Measurements from ENCODE around the gene OXNAD1. TPM values are rescaled to one million over a fixed set of nuclear protein-coding genes. Genes with fewer than 3 reads are reported as not detected.

The OXNAD1 gene
- polyA plus RNA-seq, 1 donor from 2014 or later, result 9.4 TPM

- H3K4me1 Mint-ChIP-seq, result peaks cover 7 to 13% (median 11%) of the 10 kb centered on the region in 3 donors
- H3K27me3 Mint-ChIP-seq, result peaks cover 19% of the 10 kb centered on the region
- no peak overlapping the region for H3K4me3 Mint-ChIP-seq
- no peak overlapping the region for H3K27ac Mint-ChIP-seq
- H3K9me3 Mint-ChIP-seq, result no peaks in the 10 kb centered on the region
- peaks cover 2% of the 10 kb centered on the region for H3K36me3 Mint-ChIP-seq
Measured at GRCh38 chr3:16253601-16254000, 11.4 kb upstream of the OXNAD1 start.

- Mint-ChIP-seq H3K27ac (no peak overlapping the region), H3K36me3 (peaks cover 2% of the 10 kb centered on the region), H3K27me3 (peaks cover 19% of the 10 kb centered on the region), H3K4me3 (no peak overlapping the region), H3K4me1 (peaks cover 7 to 13% (median 11%) of the 10 kb centered on the region in 3 donors), H3K9me3 (no peaks in the 10 kb centered on the region)
Measured at GRCh38 chr3:16254916-16255315, 10.1 kb upstream of the OXNAD1 start.

- H3K4me3 Mint-ChIP-seq, result no peak overlapping the region
- H3K9me3 Mint-ChIP-seq, result no peaks in the 10 kb centered on the region
- H3K36me3 Mint-ChIP-seq, result peaks cover 2% of the 10 kb centered on the region
- H3K27ac Mint-ChIP-seq, result no peak overlapping the region
- peaks cover 7 to 13% (median 11%) of the 10 kb centered on the region in 3 donors for H3K4me1 Mint-ChIP-seq
- peaks cover 19% of the 10 kb centered on the region for H3K27me3 Mint-ChIP-seq
Measured at GRCh38 chr3:16255326-16255725, 9.7 kb upstream of the OXNAD1 start.

- H3K4me1 Mint-ChIP-seq, result peaks cover 7 to 13% (median 11%) of the 10 kb centered on the region in 3 donors
- H3K27me3 Mint-ChIP-seq, result peaks cover 19% of the 10 kb centered on the region
- peaks cover 2% of the 10 kb centered on the region for H3K36me3 Mint-ChIP-seq
- H3K4me3 Mint-ChIP-seq, result no peak overlapping the region
- no peaks in the 10 kb centered on the region for H3K9me3 Mint-ChIP-seq
- no peak overlapping the region for H3K27ac Mint-ChIP-seq
Measured at GRCh38 chr3:16255726-16256125, 9.3 kb upstream of the OXNAD1 start.

- Mint-ChIP-seq H3K36me3 (peaks cover 2% of the 10 kb centered on the region), H3K9me3 (no peaks in the 10 kb centered on the region), H3K4me3 (no peak overlapping the region), H3K27me3 (peaks cover 12% of the 10 kb centered on the region), H3K27ac (no peak overlapping the region), H3K4me1 (peaks cover 6 to 9% (median 8%) of the 10 kb centered on the region in 3 donors)
Measured at GRCh38 chr3:16257309-16257708, 7.7 kb upstream of the OXNAD1 start.

GRCh38 chr3:16258177-16258576 is 6.8 kb upstream of the OXNAD1 start:
- H3K36me3 Mint-ChIP-seq, result peaks cover 2% of the 10 kb centered on the region
- H3K27me3 Mint-ChIP-seq, result peaks cover 5% of the 10 kb centered on the region
- no peak overlapping the region for H3K4me3 Mint-ChIP-seq
- H3K4me1 Mint-ChIP-seq, result no peaks in the 10 kb centered on the region
- no peaks in the 10 kb centered on the region for H3K9me3 Mint-ChIP-seq
- no peak overlapping the region for H3K27ac Mint-ChIP-seq

- Mint-ChIP-seq H3K27me3 (peaks cover under 1% of the 10 kb centered on the region), H3K9me3 (no peaks in the 10 kb centered on the region), H3K27ac (no peak overlapping the region), H3K36me3 (peaks cover 2% of the 10 kb centered on the region), H3K4me3 (no peak overlapping the region), H3K4me1 (peaks cover 0 to under 1% (median 0%) of the 10 kb centered on the region in 3 donors)
Measured at GRCh38 chr3:16258866-16259265, 6.1 kb upstream of the OXNAD1 start.

GRCh38 chr3:16260046-16260445 is 5.0 kb upstream of the OXNAD1 start:
- Mint-ChIP-seq H3K4me3 (no peak overlapping the region), H3K4me1 (peaks cover 3 to 10% (median 9%) of the 10 kb centered on the region in 3 donors), H3K27ac (no peak overlapping the region), H3K9me3 (no peaks in the 10 kb centered on the region), H3K36me3 (no peaks in the 10 kb centered on the region), H3K27me3 (no peaks in the 10 kb centered on the region)

GRCh38 chr3:16262174-16262573 is 2.8 kb upstream of the OXNAD1 start:
- H3K9me3 Mint-ChIP-seq, result no peaks in the 10 kb centered on the region
- H3K27me3 Mint-ChIP-seq, result no peaks in the 10 kb centered on the region
- H3K4me3 Mint-ChIP-seq, result no peak overlapping the region
- no peak overlapping the region for H3K27ac Mint-ChIP-seq
- peaks cover 7 to 23% (median 17%) of the 10 kb centered on the region in 3 donors for H3K4me1 Mint-ChIP-seq
- H3K36me3 Mint-ChIP-seq, result no peaks in the 10 kb centered on the region

- Mint-ChIP-seq H3K36me3 (no peaks in the 10 kb centered on the region), H3K4me1 (peaks cover 10 to 27% (median 17%) of the 10 kb centered on the region in 3 donors), H3K27me3 (no peaks in the 10 kb centered on the region)
Measured at GRCh38 chr3:16264174-16264707, 771 bp upstream of the OXNAD1 start.

GRCh38 chr3:16265455-16265786 is 409 bp downstream of the OXNAD1 start:
- Mint-ChIP-seq H3K4me3 (peak overlapping the region in 3 of 4 donors; percentile 99 to 100 (median 100)), H3K27ac (peak overlapping the region; percentile 94 to 100 (median 95)), H3K36me3 (peaks cover 3% of the 10 kb centered on the region), H3K9me3 (no peaks in the 10 kb centered on the region), H3K27me3 (no peaks in the 10 kb centered on the region), H3K4me1 (peaks cover 10 to 27% (median 17%) of the 10 kb centered on the region in 3 donors)

More at GRCh38 chr3:16264174-16264707, 771 bp upstream of the OXNAD1 start:
- no peaks in the 10 kb centered on the region for H3K9me3 Mint-ChIP-seq
- peak overlapping the region in 3 of 4 donors; percentile 99 to 100 (median 100) for H3K4me3 Mint-ChIP-seq
- H3K27ac Mint-ChIP-seq, result peak overlapping the region; percentile 94 to 100 (median 95)

- peak overlapping the region in 2 of 3 donors; percentile 46 to 63 for H3K27ac Mint-ChIP-seq
- peak overlapping the region in 3 of 4 donors; percentile 44 to 99 (median 68) for H3K4me3 Mint-ChIP-seq
- H3K9me3 Mint-ChIP-seq, result no peaks in the 10 kb centered on the region
- peaks cover 5% of the 10 kb centered on the region for H3K36me3 Mint-ChIP-seq
- H3K4me1 Mint-ChIP-seq, result peaks cover 10 to 27% (median 17%) of the 10 kb centered on the region in 3 donors
- H3K27me3 Mint-ChIP-seq, result no peaks in the 10 kb centered on the region
Measured at GRCh38 chr3:16266714-16267113, 1.7 kb downstream of the OXNAD1 start.

- H3K27me3 Mint-ChIP-seq, result no peaks in the 10 kb centered on the region
- no peaks in the 10 kb centered on the region for H3K9me3 Mint-ChIP-seq
- no peak overlapping the region for H3K4me3 Mint-ChIP-seq
- H3K4me1 Mint-ChIP-seq, result peaks cover 3 to 14% (median 7%) of the 10 kb centered on the region in 3 donors
- H3K36me3 Mint-ChIP-seq, result peaks cover 13% of the 10 kb centered on the region
- no peak overlapping the region for H3K27ac Mint-ChIP-seq
Measured at GRCh38 chr3:16270855-16271254, 5.8 kb downstream of the OXNAD1 start.

- Mint-ChIP-seq H3K9me3 (no peaks in the 10 kb centered on the region), H3K4me3 (no peak overlapping the region), H3K4me1 (peaks cover 0 to under 1% (median 0%) of the 10 kb centered on the region in 3 donors), H3K27me3 (no peaks in the 10 kb centered on the region), H3K36me3 (peaks cover 13% of the 10 kb centered on the region), H3K27ac (no peak overlapping the region)
Measured at GRCh38 chr3:16272588-16272987, 7.6 kb downstream of the OXNAD1 start.

- Mint-ChIP-seq H3K4me1 (no peaks in the 10 kb centered on the region), H3K9me3 (no peaks in the 10 kb centered on the region), H3K36me3 (peaks cover 13% of the 10 kb centered on the region), H3K4me3 (no peak overlapping the region), H3K27me3 (no peaks in the 10 kb centered on the region), H3K27ac (no peak overlapping the region)
Measured at GRCh38 chr3:16273867-16274266, 8.9 kb downstream of the OXNAD1 start.

GRCh38 chr3:16277471-16277870 is 12.5 kb downstream of the OXNAD1 start:
- no peaks in the 10 kb centered on the region for H3K9me3 Mint-ChIP-seq
- H3K4me1 Mint-ChIP-seq, result no peaks in the 10 kb centered on the region
- H3K27me3 Mint-ChIP-seq, result no peaks in the 10 kb centered on the region
- H3K36me3 Mint-ChIP-seq, result peaks cover 9% of the 10 kb centered on the region
- H3K27ac Mint-ChIP-seq, result no peak overlapping the region
- H3K4me3 Mint-ChIP-seq, result no peak overlapping the region
